ENCODE measurements around the gene ACSL5.

Gene ACSL5

GRCh38 chr10:112352044-112352443 is 21.9 kb upstream of the ACSL5 start:
- Histone ChIP-seq H3K36me3 (no peaks in the 10 kb centered on the region), H3K9me3 (no peaks in the 10 kb centered on the region), H3K4me3 (ENCODE audit: low read depth, low read length) (no peak overlapping the region), H3K4me1 (no peaks in the 10 kb centered on the region), H3K27me3 (no peaks in the 10 kb centered on the region)
- no peak for DNase-seq
- no peak for TF ChIP-seq CTCF (IDR thresholded peaks at IDR 0.05; ENCODE audit: low read depth, low read length)

GRCh38 chr10:112353046-112353445 is 20.9 kb upstream of the ACSL5 start:
- Histone ChIP-seq H3K36me3 (no peaks in the 10 kb centered on the region), H3K4me1 (no peaks in the 10 kb centered on the region), H3K27me3 (no peaks in the 10 kb centered on the region), H3K9me3 (no peaks in the 10 kb centered on the region), H3K4me3 (ENCODE audit: low read depth, low read length) (no peak overlapping the region)
- TF ChIP-seq CTCF (IDR thresholded peaks at IDR 0.05; ENCODE audit: low read depth, low read length) = no peak
- DNase-seq = no peak

GRCh38 chr10:112356686-112357085 is 17.2 kb upstream of the ACSL5 start:
- DNase-seq = no peak
- H3K9me3 ChIP-seq = no peaks in the 10 kb centered on the region

GRCh38 chr10:112359606-112360307 is 14.2 kb upstream of the ACSL5 start:
- no peaks in the 10 kb centered on the region for H3K36me3 ChIP-seq
- TF ChIP-seq CTCF (IDR thresholded peaks at IDR 0.05; ENCODE audit: low read depth, low read length) = no peak

More at GRCh38 chr10:112356686-112357085, 17.2 kb upstream of the ACSL5 start:
- no peak overlapping the region for H3K4me3 ChIP-seq (ENCODE audit: low read depth, low read length)
- no peak for TF ChIP-seq CTCF (IDR thresholded peaks at IDR 0.05; ENCODE audit: low read depth, low read length)
- H3K36me3 ChIP-seq = no peaks in the 10 kb centered on the region
- H3K27me3 ChIP-seq = no peaks in the 10 kb centered on the region
- no peaks in the 10 kb centered on the region for H3K4me1 ChIP-seq

GRCh38 chr10:112360308-112361270 is 13.3 kb upstream of the ACSL5 start:
- no peak for TF ChIP-seq CTCF (IDR thresholded peaks at IDR 0.05; ENCODE audit: low read depth, low read length)
- H3K9me3 ChIP-seq = no peaks in the 10 kb centered on the region
- no peaks in the 10 kb centered on the region for H3K4me1 ChIP-seq
- H3K36me3 ChIP-seq = no peaks in the 10 kb centered on the region
- no peak for DNase-seq
- H3K27me3 ChIP-seq = no peaks in the 10 kb centered on the region
- H3K4me3 ChIP-seq (ENCODE audit: low read depth, low read length) = no peak overlapping the region

More at GRCh38 chr10:112359606-112360307, 14.2 kb upstream of the ACSL5 start:
- Histone ChIP-seq H3K4me1 (no peaks in the 10 kb centered on the region), H3K9me3 (no peaks in the 10 kb centered on the region), H3K4me3 (ENCODE audit: low read depth, low read length) (no peak overlapping the region), H3K27me3 (no peaks in the 10 kb centered on the region)
- DNase-seq = no peak

All from BE2C (cell line).